ENCODE measurements around the gene HDHD2. TPM values are rescaled to one million over a fixed set of nuclear protein-coding genes. Genes with fewer than 3 reads are reported as not detected.

HDHD2 gene
- total RNA-seq, 1 experiment from 2014 or later = 6.3 TPM

- Histone ChIP-seq H3K9ac (ENCODE audit: low read length) (no peak overlapping the region), H3K27ac (ENCODE audit: low read length) (no peak overlapping the region), H3K4me3 (ENCODE audit: low read length) (no peak overlapping the region), H3K9me3 (ENCODE audit: low read length) (no peaks in the 10 kb centered on the region), H3K79me2 (ENCODE audit: low read length) (peaks cover 3% of the 10 kb centered on the region), H3K4me2 (ENCODE audit: low read length) (no peak overlapping the region), H2AFZ (ENCODE audit: low read length) (no peak overlapping the region), H3F3A (ENCODE audit: low read length, unreplicated experiment) (no peaks in the 10 kb centered on the region), H4K20me1 (ENCODE audit: low read length) (no peaks in the 10 kb centered on the region), H3K36me3 (ENCODE audit: low read depth, low read length) (no peaks in the 10 kb centered on the region), H3K27me3 (ENCODE audit: low read length) (no peaks in the 10 kb centered on the region), H3K4me1 (ENCODE audit: insufficient read depth, low read length) (no peaks in the 10 kb centered on the region), H3K9me2 (replicated peaks; ENCODE audit: low read length) (no peaks in the 10 kb centered on the region)
- BruUV-seq (replicated peaks) = no TSS peak
- no peak for ATAC-seq
- intact Hi-C loops (cut with micrococcal nuclease) = no loop called here
- DNase-seq = no peak
- no peak for TF ChIP-seq EZH2phosphoT487 (IDR thresholded peaks at IDR 0.05; ENCODE audit: borderline replicate concordance, low read length)
- TF ChIP-seq EZH2 (IDR thresholded peaks at IDR 0.05; ENCODE audit: low read length, unreplicated experiment) = no peak
- no peak for TF ChIP-seq CTCF (conservative IDR thresholded peaks at IDR 0.05; ENCODE audit: low read depth, low read length)
- ChIA-PET POLR2A (ENCODE audit: unreplicated experiment) (no interaction called here), CTCF (no interaction called here)
These were observed 30.5 kb upstream of the HDHD2 start for GRCh38 chr18:47180765-47181164.

GRCh38 chr18:47179520-47179919, 29.2 kb upstream of the HDHD2 start:
- Histone ChIP-seq H3K4me1 (ENCODE audit: insufficient read depth, low read length) (no peaks in the 10 kb centered on the region), H2AFZ (ENCODE audit: low read length) (no peak overlapping the region), H3K4me2 (ENCODE audit: low read length) (no peak overlapping the region), H3F3A (ENCODE audit: low read length, unreplicated experiment) (no peaks in the 10 kb centered on the region), H3K36me3 (ENCODE audit: low read depth, low read length) (no peaks in the 10 kb centered on the region), H3K9me2 (replicated peaks; ENCODE audit: low read length) (no peaks in the 10 kb centered on the region), H3K9ac (ENCODE audit: low read length) (no peak overlapping the region), H3K27me3 (ENCODE audit: low read length) (no peaks in the 10 kb centered on the region), H4K20me1 (ENCODE audit: low read length) (no peaks in the 10 kb centered on the region), H3K27ac (ENCODE audit: low read length) (no peak overlapping the region), H3K79me2 (ENCODE audit: low read length) (peaks cover 16% of the 10 kb centered on the region), H3K4me3 (ENCODE audit: low read length) (no peak overlapping the region), H3K9me3 (ENCODE audit: low read length) (no peaks in the 10 kb centered on the region)
- intact Hi-C loops (cut with micrococcal nuclease) = no loop called here
- TF ChIP-seq EZH2phosphoT487 (IDR thresholded peaks at IDR 0.05; ENCODE audit: borderline replicate concordance, low read length) = no peak
- no peak for TF ChIP-seq EZH2 (IDR thresholded peaks at IDR 0.05; ENCODE audit: low read length, unreplicated experiment)
- no peak for TF ChIP-seq CTCF (conservative IDR thresholded peaks at IDR 0.05; ENCODE audit: low read depth, low read length)
- POLR2A ChIA-PET (ENCODE audit: unreplicated experiment) = no interaction called here
- CTCF ChIA-PET = no interaction called here
- DNase-seq (no peak), ATAC-seq (no peak)
- BruUV-seq (replicated peaks) = no TSS peak

- Histone ChIP-seq H3K4me1 (ENCODE audit: insufficient read depth, low read length) (no peaks in the 10 kb centered on the region), H3K36me3 (ENCODE audit: low read depth, low read length) (no peaks in the 10 kb centered on the region), H3K4me3 (ENCODE audit: low read length) (peak within 1 kb of the TSS; percentile 82), H3K27me3 (ENCODE audit: low read length) (no peaks in the 10 kb centered on the region), H3K9me2 (replicated peaks; ENCODE audit: low read length) (no peaks in the 10 kb centered on the region), H3K27ac (ENCODE audit: low read length) (peak within 1 kb of the TSS; percentile 11; the same call in 1 of the 2 replicates), H3K79me2 (ENCODE audit: low read length) (peaks cover 43% of the 10 kb centered on the region), H2AFZ (ENCODE audit: low read length) (peak within 1 kb of the TSS; percentile 77), H3K9me3 (ENCODE audit: low read length) (no peaks in the 10 kb centered on the region), H3F3A (ENCODE audit: low read length, unreplicated experiment) (no peaks in the 10 kb centered on the region), H3K4me2 (ENCODE audit: low read length) (peak within 1 kb of the TSS; percentile 75), H4K20me1 (ENCODE audit: low read length) (no peaks in the 10 kb centered on the region), H3K9ac (ENCODE audit: low read length) (peak within 1 kb of the TSS; percentile 97)
- no TSS peak for BruUV-seq (replicated peaks)
- TF ChIP-seq EZH2phosphoT487 (IDR thresholded peaks at IDR 0.05; ENCODE audit: borderline replicate concordance, low read length) = no peak
- POLR2A ChIA-PET (ENCODE audit: unreplicated experiment) = interaction anchor here (0.7 kb wide), 1 partner anchor 23 kb away, joined by 6 read pairs; no protein-coding TSS in a partner anchor
- intact Hi-C loops (cut with micrococcal nuclease) = loop anchor here (1.0 kb wide), 1 partner anchor 26 kb away; the partner anchor contains the start of gene HDHD2
- DNase-seq = peak; percentile 77
- CTCF ChIA-PET = no interaction called here
- peak; percentile 90 for ATAC-seq
These were observed 25.7 kb upstream of the HDHD2 start, which contains the start of gene IER3IP1 for GRCh38 chr18:47175898-47176575. TSS of gene IER3IP1 (minus strand) at chr18:47176364. CDS start at chr18:47176277, 87 bp downstream.
